SKM-1 treated with dmso at 0.1 percent for 144 hours (cell line): ENCODE results near the gene CT47C1.
"Not testable (repeated sequence)": the region's sequence is repeated elsewhere in the genome, so short reads cannot be mapped to it uniquely, and the experiment has no call there.

Source experiments
- DNase-seq: peaks from one replicate; lab custom pipeline; 2025; ENCODE audit not compliant: unreplicated experiment; lab: John Stamatoyannopoulos, UW

CT47C1 gene

DNA sequence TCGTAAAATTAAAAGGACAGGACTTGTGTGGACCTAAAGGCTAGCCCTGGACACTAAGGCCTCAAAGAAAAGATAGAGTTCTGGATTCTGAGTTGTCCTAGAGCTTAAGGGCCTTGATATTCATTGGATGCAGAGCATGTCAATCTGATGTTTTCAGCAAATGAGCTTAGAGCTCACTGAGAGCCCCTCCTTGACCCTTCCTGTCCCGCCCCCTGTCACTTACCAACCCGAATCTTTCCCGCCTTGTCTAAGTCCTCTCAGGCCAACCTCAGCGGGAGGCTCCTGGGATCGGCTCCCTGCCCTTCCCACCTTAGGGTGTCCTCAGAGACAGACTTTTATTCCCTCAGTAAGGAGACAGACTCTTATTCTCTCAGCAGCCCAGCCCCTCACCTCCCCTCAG is at the start of gene CT47C1:
TSS of gene CT47C1 (plus strand) at position 250 of the 400 bp plus-strand sequence. CDS start 233 bp downstream, outside the sequence.
- DNase-seq: no peak

- DNase-seq: no peak
These were observed 46.9 kb upstream of the CT47C1 start for GRCh38 chrX:119025900-119026299.

DNA sequence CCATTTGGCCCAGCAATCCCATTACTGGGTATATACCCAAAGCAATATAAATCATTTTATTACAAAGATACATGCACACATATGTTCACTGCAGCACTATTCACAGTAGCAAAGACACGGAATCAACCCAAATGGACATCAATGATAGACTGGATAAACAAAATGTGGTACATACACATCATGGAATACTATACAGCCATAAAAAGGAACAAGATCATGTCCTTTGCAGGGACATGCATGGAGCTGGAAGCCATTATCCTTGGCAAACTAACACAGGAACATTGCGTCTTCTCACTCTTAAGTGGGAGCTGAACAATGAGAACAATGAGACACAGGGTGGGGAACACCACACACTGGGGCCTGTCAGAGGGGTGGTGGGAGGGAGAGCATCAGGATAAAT is 46.4 kb upstream of the CT47C1 start:
- not testable (repeated sequence) for DNase-seq

DNA sequence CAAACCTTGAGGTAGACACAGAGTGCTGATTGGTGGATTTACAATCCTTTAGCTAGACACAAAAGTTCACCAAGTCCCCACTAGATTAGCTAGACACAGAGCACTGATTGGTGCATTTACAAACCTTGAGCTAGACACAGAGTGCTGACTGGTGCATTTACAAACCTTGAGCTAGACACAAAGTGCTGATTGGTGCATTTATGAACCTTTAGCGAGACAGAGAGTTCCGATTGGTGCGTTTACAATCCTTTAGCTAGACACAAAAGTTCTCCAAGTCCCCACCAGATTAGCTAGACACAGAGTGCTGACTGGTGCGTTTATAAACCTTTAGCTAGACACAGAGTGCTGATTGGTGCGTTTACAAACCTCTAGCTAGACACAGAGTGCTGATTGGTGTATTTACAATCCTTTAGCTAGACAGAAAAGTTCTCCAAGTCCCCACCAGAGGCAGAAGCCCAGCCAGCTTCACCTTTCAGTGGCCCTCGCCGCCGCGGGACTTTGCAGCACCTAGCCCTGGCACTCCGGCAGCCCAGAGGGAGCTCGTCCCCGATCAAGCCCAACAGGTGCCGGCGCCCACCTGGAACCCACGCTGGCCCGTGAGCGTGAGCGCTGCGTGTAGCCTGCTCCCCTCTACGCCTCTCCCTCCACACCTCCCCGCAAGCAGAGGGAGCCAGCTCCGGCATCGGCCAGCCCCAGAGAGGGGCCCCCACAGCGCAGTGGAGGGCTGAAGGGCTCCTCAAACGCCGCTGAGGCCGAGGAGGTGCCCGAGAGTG is 44.6 kb upstream of the CT47C1 start:
- DNase-seq: not testable (repeated sequence)

- DNase-seq: peak; percentile 27
These were observed 44.0 kb upstream of the CT47C1 start for GRCh38 chrX:119028733-119029330.

GRCh38 chrX:119029656-119030055 is 43.1 kb upstream of the CT47C1 start:
- DNase-seq: not testable (repeated sequence)

DNA sequence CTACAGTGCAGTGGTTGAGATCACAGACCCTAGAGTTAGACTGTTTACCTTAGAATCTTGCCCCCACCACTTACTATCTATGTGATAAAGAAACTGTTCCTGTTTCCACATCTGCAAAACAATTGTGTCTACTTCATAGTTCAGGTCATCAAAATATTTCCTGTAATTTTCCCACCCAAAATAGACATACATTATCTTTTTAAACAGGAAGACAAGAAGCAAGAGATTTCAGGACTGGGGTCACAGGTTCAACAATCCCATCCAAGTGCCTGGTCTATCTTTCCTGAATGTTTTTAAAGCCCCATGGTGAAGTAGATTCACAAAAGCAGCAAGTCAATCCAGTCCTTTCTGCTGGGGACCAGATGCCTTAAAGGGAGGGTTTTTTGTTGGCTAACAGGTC is 41.8 kb upstream of the CT47C1 start:
- no peak for DNase-seq

- no peak for DNase-seq
These were observed 36.4 kb upstream of the CT47C1 start for GRCh38 chrX:119036107-119037029.

GRCh38 chrX:119040432-119040831 is 32.4 kb upstream of the CT47C1 start:
- no peak for DNase-seq

DNA sequence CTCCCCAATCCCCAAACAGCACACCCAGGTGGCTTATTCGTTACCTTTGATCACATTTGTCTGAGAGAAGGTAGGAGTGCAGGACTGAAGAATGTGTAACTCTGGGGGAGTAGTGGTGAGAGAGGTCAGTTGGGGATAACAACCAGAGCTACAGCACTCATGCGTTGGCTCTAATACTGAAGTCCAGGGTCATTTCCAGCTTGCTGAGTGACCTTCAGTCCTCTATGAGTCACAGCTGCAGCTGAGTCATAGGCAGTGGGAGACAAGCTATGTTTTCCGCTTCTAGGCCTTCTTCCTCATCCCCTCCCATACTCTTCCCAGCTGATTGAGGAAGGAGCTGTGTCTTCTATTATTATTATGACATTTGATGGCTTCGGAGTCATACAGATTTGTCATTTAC is 31.6 kb upstream of the CT47C1 start:
- no peak for DNase-seq

DNA sequence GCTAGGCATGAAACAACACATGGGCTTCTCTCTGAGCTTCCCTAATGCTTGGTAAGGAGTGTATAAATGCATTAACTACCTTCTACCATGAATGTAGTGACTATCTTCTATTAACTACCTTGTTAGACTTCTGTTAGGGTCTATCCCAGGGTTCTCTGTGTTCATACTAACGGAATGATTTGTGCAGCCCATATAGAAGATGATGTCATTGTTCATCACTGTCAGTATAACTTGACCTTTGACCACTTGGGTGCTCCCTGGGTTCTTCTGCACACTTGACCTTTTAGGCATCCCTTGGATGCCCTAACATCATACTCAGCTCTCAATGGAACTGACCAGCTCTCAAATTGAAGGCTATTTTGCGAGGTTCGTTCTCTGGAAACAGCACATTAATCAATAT is 30.8 kb upstream of the CT47C1 start:
- no peak for DNase-seq

GRCh38 chrX:119042996-119043395 is 29.8 kb upstream of the CT47C1 start:
- DNase-seq: no peak

DNA sequence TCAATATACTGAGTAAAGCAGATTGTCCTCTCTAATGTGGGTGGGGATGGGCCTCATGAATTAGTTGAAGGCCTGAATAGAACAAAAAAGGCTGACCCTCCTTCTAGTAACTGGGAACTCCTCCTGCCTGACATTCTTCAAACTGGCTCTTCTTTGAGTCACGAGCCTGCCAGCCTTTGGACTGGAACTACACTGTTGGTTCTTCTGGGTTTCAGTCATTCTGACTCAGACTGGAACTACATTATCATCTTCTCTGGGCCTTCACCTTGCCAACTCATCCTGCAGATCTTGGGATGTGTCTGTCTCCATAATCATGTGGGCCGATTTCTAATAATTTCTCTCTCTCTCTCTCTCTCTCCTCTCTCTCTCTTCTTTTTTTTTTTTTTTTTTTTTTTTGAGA is 26.9 kb upstream of the CT47C1 start:
- no peak for DNase-seq

- no peak for DNase-seq
These were observed 17.1 kb upstream of the CT47C1 start for GRCh38 chrX:119055687-119056086.

DNA sequence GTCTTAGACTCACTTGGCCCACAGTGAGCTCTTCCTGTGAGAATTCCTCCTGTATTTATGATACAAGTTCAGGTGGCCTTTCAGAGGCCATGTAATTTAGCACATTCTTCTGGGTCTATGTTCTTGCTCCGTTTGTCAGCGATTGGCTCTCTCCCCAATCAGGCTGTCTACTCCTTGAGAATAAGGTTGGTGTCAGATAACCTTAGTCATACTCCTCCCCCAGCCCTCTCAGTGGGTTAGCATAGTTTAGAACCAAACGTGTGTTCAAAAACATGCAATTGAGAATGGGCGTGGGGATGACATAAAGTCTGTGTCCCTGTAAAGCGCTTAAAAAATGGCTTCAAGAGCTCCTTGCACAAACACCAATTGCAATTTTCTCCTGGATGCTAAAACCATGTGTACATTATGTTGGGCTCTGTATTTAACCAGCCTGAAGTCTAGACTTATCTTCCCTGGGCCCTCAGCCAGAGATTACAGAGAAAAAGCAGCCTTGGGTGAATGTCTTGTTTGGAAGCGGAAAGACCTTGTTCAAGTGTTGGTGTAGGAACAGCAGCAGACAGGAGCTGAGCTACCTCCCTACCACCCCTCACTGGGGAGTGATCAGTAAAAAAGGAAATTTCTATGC is 9.9 kb upstream of the CT47C1 start:
- DNase-seq: no peak

DNA sequence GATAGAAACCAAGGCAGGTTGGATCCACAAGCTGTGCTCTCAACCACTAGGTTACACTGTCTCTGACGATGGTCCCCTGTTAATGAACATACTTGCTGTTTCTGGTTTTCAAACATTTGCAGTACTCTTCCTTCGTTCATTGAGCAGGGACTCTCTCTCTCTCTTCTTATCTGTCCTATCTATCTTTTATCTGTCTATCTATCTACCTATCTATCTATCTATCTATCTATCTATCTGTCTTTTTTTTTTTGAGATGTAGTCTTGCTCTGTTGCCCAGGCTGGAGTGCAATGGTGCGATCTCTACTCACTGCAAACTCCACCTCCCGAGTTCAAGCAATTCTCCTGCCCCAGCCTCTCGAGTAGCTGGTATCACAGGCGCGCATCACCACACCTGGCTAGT is 9.4 kb upstream of the CT47C1 start:
- DNase-seq: no peak

GRCh38 chrX:119067023-119067739 is 5.6 kb upstream of the CT47C1 start:
- peak; percentile 13 for DNase-seq

DNA sequence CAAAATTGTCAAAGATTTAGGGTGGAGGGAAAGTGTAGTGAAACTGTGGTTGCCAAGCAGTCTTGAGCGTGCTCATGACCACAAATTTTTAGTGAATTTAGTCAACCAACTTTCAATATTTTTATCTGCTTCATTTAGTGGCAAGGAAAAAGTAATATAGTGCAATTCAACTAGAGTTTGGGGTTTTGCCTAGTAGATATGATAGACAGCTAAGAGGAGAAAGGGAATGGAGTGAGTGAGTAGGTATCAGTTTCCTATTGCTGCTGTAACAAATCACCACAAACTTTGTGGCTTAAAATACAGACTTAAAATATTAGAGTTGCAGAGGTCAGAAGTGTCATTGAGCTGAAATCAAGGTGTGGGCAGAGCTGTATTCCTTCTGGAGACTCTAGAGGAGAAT is 3.7 kb upstream of the CT47C1 start:
- DNase-seq: no peak

DNA sequence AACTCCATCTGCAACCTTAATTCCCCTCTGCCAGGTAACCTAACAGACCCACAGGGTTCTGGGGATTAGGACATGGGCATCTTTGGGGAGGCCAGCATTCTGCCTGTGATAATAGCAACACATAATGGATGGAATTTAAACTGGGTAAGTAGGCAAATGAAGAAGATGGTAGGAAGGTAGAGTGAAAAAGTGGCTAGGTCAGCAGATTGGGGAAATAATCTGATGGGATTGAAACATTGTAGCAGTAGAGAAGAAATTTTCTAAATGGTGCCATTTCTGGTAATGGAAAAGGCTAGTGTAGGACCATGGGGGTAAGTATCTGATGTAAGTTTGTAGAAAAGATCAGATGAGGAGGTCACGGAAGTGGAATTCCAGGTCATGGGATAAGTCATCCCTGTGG is 3.0 kb upstream of the CT47C1 start:
- no peak for DNase-seq

DNA sequence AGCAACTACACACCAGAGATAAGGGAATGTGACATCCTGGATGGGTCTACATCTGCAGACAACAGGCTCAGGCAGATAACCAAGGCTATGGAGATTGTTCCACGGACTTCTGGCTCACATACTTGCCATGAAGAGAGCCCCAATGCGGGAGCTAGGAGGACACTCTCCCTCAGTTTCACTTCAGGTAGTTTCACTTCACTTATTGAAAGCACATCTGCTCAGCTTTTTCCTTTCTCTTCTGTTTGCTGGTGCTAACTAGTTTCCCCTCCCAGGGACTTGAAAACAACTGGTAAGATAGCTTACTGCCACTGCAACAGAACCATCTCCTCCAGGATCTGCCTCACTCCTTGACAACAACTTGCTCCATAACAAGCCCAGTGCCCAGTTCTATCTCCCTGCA is 1.4 kb upstream of the CT47C1 start:
- DNase-seq: no peak
